Measurements from ENCODE around the gene RINL. TPM values are rescaled to one million over a fixed set of nuclear protein-coding genes. Genes with fewer than 3 reads are reported as not detected.
"Not testable (repeated sequence)": the region's sequence is repeated elsewhere in the genome, so short reads cannot be mapped to it uniquely, and the experiment has no call there.

RINL gene
- polyA plus RNA-seq, 3 donors from 2014 or later: 20.3 to 64.9 (median 47.3) TPM

DNA sequence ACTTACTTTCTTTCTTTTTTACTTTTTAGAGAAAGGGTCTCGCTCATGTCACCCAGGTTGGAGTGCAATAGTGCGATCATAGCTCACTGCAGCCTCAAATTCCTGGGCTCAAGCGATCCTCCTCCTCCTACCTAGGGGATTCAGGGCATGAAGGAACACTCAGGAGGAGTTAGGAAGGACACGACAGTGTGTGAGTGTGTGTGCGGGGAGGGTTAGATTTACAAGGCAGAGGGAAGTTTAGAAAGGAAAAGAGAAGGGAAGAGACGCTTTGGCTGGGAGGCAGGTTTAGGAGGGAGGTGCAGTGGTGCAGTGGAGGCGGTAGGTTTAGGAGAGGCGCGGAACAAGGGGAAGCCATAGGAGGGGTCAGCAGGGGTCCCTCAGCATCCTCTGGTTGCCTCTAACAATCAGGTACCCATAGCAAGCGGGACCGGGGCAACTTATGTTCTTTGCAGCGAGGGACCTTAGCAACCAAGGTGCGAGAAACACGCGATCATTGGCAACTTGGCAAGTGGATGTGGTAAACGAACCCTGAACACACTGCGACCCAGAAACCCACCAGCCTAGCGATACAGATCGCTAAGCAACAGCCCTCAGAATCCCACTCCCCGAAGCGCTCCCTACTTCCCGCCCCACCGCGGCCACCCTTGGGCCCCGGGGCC, 20.8 kb upstream of the RINL start:
- H3K36me3 Mint-ChIP-seq: peaks cover 0 to 15% (median 6%) of the 10 kb centered on the region in 3 donors
- DNase-seq: no peak
- H3K9me3 Mint-ChIP-seq: no peaks in the 10 kb centered on the region
- peaks cover 7 to 16% (median 8%) of the 10 kb centered on the region in 3 donors for H3K27me3 Mint-ChIP-seq (ENCODE audit: low read depth in 3 of 3)
- peak overlapping the region; percentile 96 to 100 (median 100) for H3K27ac Mint-ChIP-seq
- H3K4me3 Mint-ChIP-seq: peak overlapping the region; percentile 91 to 98 (median 94)
- H3K4me1 Mint-ChIP-seq: peaks cover 56 to 64% of the 10 kb centered on the region in 2 donors

GRCh38 chr19:38894968-38895367, 16.9 kb upstream of the RINL start:
- Mint-ChIP-seq H3K4me1 (peaks cover 33 to 34% of the 10 kb centered on the region in 2 donors), H3K27me3 (ENCODE audit: low read depth in 3 of 3) (peaks cover 8 to 14% (median 9%) of the 10 kb centered on the region in 3 donors), H3K27ac (peak overlapping the region in 3 of 6 donors; percentile 37 to 87 (median 81)), H3K36me3 (peaks cover 5 to 12% (median 7%) of the 10 kb centered on the region in 3 donors), H3K9me3 (no peaks in the 10 kb centered on the region), H3K4me3 (no peak overlapping the region)
- DNase-seq: no peak

GRCh38 chr19:38893341-38893771, 15.3 kb upstream of the RINL start:
- H3K4me1 Mint-ChIP-seq: peaks cover 19 to 21% of the 10 kb centered on the region in 2 donors
- H3K27ac Mint-ChIP-seq: no peak overlapping the region
- H3K4me3 Mint-ChIP-seq: no peak overlapping the region
- peaks cover 0 to 2% (median under 1%) of the 10 kb centered on the region in 3 donors for H3K27me3 Mint-ChIP-seq (ENCODE audit: low read depth in 3 of 3)
- H3K9me3 Mint-ChIP-seq: no peaks in the 10 kb centered on the region
- DNase-seq: no peak
- peaks cover 5 to 21% (median 9%) of the 10 kb centered on the region in 3 donors for H3K36me3 Mint-ChIP-seq

- Mint-ChIP-seq H3K4me3 (no peak overlapping the region), H3K4me1 (peaks cover 14 to 15% of the 10 kb centered on the region in 2 donors), H3K27ac (peak overlapping the region in 3 of 6 donors; percentile 36 to 71 (median 40)), H3K36me3 (peaks cover 5 to 21% (median 10%) of the 10 kb centered on the region in 3 donors), H3K9me3 (no peaks in the 10 kb centered on the region), H3K27me3 (ENCODE audit: low read depth in 3 of 3) (peaks cover 0 to 2% (median 0%) of the 10 kb centered on the region in 3 donors)
- no peak for DNase-seq
Observed at GRCh38 chr19:38892841-38893240, 14.8 kb upstream of the RINL start.

GRCh38 chr19:38891771-38892170, 13.7 kb upstream of the RINL start:
- peak overlapping the region in 1 of 6 donors; percentile 10 for H3K27ac Mint-ChIP-seq
- H3K4me3 Mint-ChIP-seq: no peak overlapping the region
- peaks cover 5 to 21% (median 10%) of the 10 kb centered on the region in 3 donors for H3K36me3 Mint-ChIP-seq
- no peaks in the 10 kb centered on the region for H3K9me3 Mint-ChIP-seq
- peaks cover 0 to 2% (median 0%) of the 10 kb centered on the region in 3 donors for H3K27me3 Mint-ChIP-seq (ENCODE audit: low read depth in 3 of 3)
- H3K4me1 Mint-ChIP-seq: peaks cover 4 to 8% of the 10 kb centered on the region in 2 donors
- DNase-seq: no peak

DNA sequence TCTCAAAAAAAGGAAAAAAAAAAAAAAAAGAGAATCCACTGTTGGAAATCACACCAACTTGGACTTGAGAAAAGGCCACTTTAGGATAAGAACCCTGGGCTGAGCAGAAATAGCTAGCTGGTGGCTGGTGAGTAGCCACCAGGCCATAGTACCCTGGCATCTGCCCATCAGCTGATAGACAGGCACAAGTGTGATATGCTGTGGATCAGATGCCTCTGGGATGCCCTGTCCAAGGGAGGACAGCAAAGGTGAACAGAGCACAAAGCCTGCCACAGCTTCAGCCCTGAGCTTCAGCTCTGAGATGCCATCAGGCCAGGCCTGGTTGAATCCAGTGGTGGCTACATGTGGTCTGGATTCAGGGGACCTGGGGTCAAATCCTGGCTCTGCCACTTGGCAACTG, 12.6 kb upstream of the RINL start:
- Mint-ChIP-seq H3K4me1 (peaks cover 0 to 6% of the 10 kb centered on the region in 2 donors), H3K27me3 (ENCODE audit: low read depth in 3 of 3) (peaks cover 0 to 2% (median 0%) of the 10 kb centered on the region in 3 donors), H3K27ac (no peak overlapping the region), H3K4me3 (no peak overlapping the region), H3K36me3 (peaks cover 5 to 24% (median 10%) of the 10 kb centered on the region in 3 donors), H3K9me3 (no peaks in the 10 kb centered on the region)
- DNase-seq: no peak

DNA sequence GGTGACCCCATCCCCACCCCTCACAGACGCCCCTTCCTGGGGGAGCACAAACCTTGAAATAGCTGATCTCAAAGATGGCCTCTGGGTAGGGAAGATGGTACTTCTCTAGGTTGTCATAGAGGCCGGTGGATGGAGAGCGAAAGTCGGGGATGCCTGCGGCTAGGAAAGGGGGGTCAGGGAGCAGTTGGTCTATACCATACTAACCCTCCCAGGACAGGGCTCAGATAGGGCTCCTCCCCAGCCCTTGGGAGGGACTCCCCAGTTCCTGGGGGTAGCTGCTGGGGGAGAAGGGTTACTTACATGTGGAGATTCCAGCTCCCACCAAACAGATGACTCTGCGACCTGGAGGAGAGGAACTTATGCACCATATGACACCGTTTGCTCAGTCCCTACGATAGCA, 11.7 kb upstream of the RINL start:
- Mint-ChIP-seq H3K36me3 (peaks cover 5 to 23% (median 10%) of the 10 kb centered on the region in 3 donors), H3K27ac (peak overlapping the region in 1 of 6 donors; percentile 69), H3K4me1 (peaks cover 0 to 5% of the 10 kb centered on the region in 2 donors), H3K9me3 (no peaks in the 10 kb centered on the region), H3K4me3 (no peak overlapping the region), H3K27me3 (ENCODE audit: low read depth in 3 of 3) (peaks cover 0 to 3% (median 2%) of the 10 kb centered on the region in 3 donors)
- DNase-seq: no peak

GRCh38 chr19:38888876-38889275, 10.8 kb upstream of the RINL start:
- H3K27ac Mint-ChIP-seq: peak overlapping the region in 3 of 6 donors; percentile 7 to 61 (median 46)
- H3K4me3 Mint-ChIP-seq: no peak overlapping the region
- no peaks in the 10 kb centered on the region for H3K9me3 Mint-ChIP-seq
- H3K4me1 Mint-ChIP-seq: peaks cover 0 to 3% of the 10 kb centered on the region in 2 donors
- H3K36me3 Mint-ChIP-seq: peaks cover 5 to 20% (median 7%) of the 10 kb centered on the region in 3 donors
- DNase-seq: no peak
- peaks cover 0 to 4% (median 3%) of the 10 kb centered on the region in 3 donors for H3K27me3 Mint-ChIP-seq (ENCODE audit: low read depth in 3 of 3)

DNA sequence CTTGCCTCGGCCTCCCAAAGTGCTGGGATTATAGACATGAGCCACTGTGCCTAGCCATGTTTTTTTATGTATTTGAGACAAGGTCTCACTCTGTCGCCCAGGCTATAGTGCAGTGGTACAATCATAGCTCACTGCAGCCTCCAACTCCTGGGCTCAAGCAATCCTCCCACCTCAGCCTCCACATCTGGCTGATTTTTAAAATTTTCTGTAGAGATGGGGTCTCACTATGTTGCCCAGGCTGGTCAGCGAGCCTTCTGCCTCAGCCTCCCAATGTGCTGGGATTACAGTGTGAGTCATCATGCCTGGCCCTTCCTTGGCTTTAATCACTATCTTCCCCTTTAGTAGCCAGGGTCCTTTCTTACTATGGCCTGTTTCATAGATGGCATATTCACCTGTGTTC, 6.6 kb upstream of the RINL start:
- H3K4me3 Mint-ChIP-seq; DNase-seq; H3K27ac Mint-ChIP-seq; H3K9me3 Mint-ChIP-seq; H3K27me3 Mint-ChIP-seq (ENCODE audit: low read depth in 3 of 3); H3K4me1 Mint-ChIP-seq: not testable (repeated sequence)
- H3K36me3 Mint-ChIP-seq: peaks cover 3 to 17% (median 11%) of the 10 kb centered on the region in 3 donors

DNA sequence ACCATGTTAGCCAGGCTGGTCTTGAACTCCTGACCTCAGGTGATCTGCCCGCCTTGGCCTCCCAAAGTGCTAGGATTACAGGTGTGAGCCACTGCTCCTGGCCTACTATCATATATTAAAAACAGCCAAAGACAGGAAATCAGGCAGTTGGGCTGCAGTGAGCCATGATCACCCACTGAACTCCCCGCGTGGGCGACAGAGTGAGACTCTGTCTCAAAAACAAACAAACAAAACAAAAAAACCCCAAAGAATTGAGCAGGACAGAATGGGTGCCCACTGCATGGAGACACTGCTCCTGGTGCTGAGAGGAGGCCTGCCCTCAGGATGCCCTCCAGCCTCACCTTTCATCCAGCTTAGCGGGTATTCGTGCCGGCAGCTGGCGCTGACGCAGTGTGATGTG, 5.2 kb upstream of the RINL start:
- Mint-ChIP-seq H3K36me3 (peaks cover under 1 to 11% (median 8%) of the 10 kb centered on the region in 3 donors), H3K9me3 (no peaks in the 10 kb centered on the region), H3K4me3 (no peak overlapping the region), H3K27ac (peak overlapping the region in 3 of 6 donors; percentile 51 to 66 (median 62)), H3K4me1 (peaks cover 8 to 17% of the 10 kb centered on the region in 2 donors), H3K27me3 (ENCODE audit: low read depth in 3 of 3) (peaks cover 2 to 10% (median 4%) of the 10 kb centered on the region in 3 donors)
- DNase-seq: no peak

- H3K27ac Mint-ChIP-seq: peak overlapping the region in 4 of 6 donors; percentile 32 to 48 (median 42)
- DNase-seq: no peak
- H3K4me3 Mint-ChIP-seq: no peak overlapping the region
- H3K27me3 Mint-ChIP-seq (ENCODE audit: low read depth in 3 of 3): peaks cover 2 to 10% (median 4%) of the 10 kb centered on the region in 3 donors
- H3K4me1 Mint-ChIP-seq: peaks cover 25 to 32% of the 10 kb centered on the region in 2 donors
- H3K9me3 Mint-ChIP-seq: no peaks in the 10 kb centered on the region
- H3K36me3 Mint-ChIP-seq: peaks cover 0 to 11% (median 5%) of the 10 kb centered on the region in 3 donors
Observed at GRCh38 chr19:38880882-38881609, 3.0 kb upstream of the RINL start.

- Mint-ChIP-seq H3K4me3 (peak overlapping the region in 2 of 5 donors; percentile 17 to 35), H3K9me3 (no peaks in the 10 kb centered on the region), H3K27me3 (ENCODE audit: low read depth in 3 of 3) (peaks cover 2 to 10% (median 4%) of the 10 kb centered on the region in 3 donors), H3K27ac (peak overlapping the region in 5 of 6 donors; percentile 30 to 84 (median 73)), H3K36me3 (peaks cover 0 to 11% (median 5%) of the 10 kb centered on the region in 3 donors), H3K4me1 (peaks cover 31 to 36% of the 10 kb centered on the region in 2 donors)
- no peak for DNase-seq
Observed at GRCh38 chr19:38880076-38880881, 2.2 kb upstream of the RINL start.

GRCh38 chr19:38879400-38879751, 1.3 kb upstream of the RINL start:
- no peak for DNase-seq
- no peak overlapping the region for H3K4me3 Mint-ChIP-seq
- H3K27ac Mint-ChIP-seq: peak overlapping the region in 5 of 6 donors; percentile 73 to 98 (median 95)
- H3K4me1 Mint-ChIP-seq: peaks cover 31 to 36% of the 10 kb centered on the region in 2 donors
- peaks cover 0 to 11% (median 5%) of the 10 kb centered on the region in 3 donors for H3K36me3 Mint-ChIP-seq
- peaks cover 2 to 9% (median 2%) of the 10 kb centered on the region in 3 donors for H3K27me3 Mint-ChIP-seq (ENCODE audit: low read depth in 3 of 3)
- H3K9me3 Mint-ChIP-seq: no peaks in the 10 kb centered on the region

Measured in immature natural killer cell (primary cell).